H1 (cell line): Measurements from ENCODE around the gene ZBTB34. TPM values are rescaled to one million over a fixed set of nuclear protein-coding genes. Genes with fewer than 3 reads are reported as not detected.

Source experiments
- CTCF ChIA-PET: fragments of 300-600 bp; sonication (Branson Sonifier 250); formaldehyde crosslinking; loops from one replicate; lab custom pipeline; 2021; ENCODE audit not compliant: partially characterized antibody; lab: Charles Lee
- POLR2A ChIA-PET: fragments of 300-600 bp; sonication (Branson Sonifier 250); formaldehyde crosslinking; loops from one replicate; lab custom pipeline; 2021; ENCODE audit warnings: inconsistent platforms; ENCODE audit not compliant: partially characterized antibody; lab: Charles Lee
- DNase-seq, 2 experiments: peaks; one replicate each; pipeline versions ENCODE4 v3.0.0 to v3.0.0-alpha.2; 2010 to 2022; ENCODE audit warnings: low spot score in 2 of 2, low read depth in 1 of 2, mixed read lengths in 1 of 2
- FAIRE-seq: peaks from 2 replicates; lab custom pipeline; 2011; peaks lifted over from hg19 to GRCh38; lab: Jason Lieb, UNC
- H2AFZ ChIP-seq: 2 replicates; pipeline ENCODE4 v1.8.1; 2012; ENCODE audit warnings: low read length, inconsistent platforms
- H2AK5ac ChIP-seq: 2 replicates; pipeline ENCODE4 v1.6.1; 2013; ENCODE audit warnings: low read depth, low read length
- H2BK120ac ChIP-seq: replicated peaks from 2 replicates; pipeline ENCODE3; 2013; ENCODE audit warnings: low read depth, low read length, inconsistent platforms
- H2BK12ac ChIP-seq: 2 replicates; pipeline ENCODE4 v1.6.1; 2013; ENCODE audit warnings: low read depth, low read length
- H2BK15ac ChIP-seq: 2 replicates; pipeline ENCODE4 v1.6.1; 2013; ENCODE audit warnings: low read length
- H2BK20ac ChIP-seq: 2 replicates; pipeline ENCODE4 v1.6.1; 2013; ENCODE audit warnings: low read length
- H2BK5ac ChIP-seq: 2 replicates; pipeline ENCODE4 v1.6.1; 2013; ENCODE audit warnings: low read depth, low read length
- H3K14ac ChIP-seq: 2 replicates; pipeline ENCODE4 v1.6.1; 2013; ENCODE audit warnings: inconsistent platforms; ENCODE audit not compliant: insufficient read length
- H3K18ac ChIP-seq: 2 replicates; pipeline ENCODE4 v1.6.1; 2013; ENCODE audit warnings: low read length; ENCODE audit errors: extremely low read depth
- H3K23ac ChIP-seq: 2 replicates; pipeline ENCODE4 v1.6.1; 2013; ENCODE audit warnings: inconsistent platforms; ENCODE audit not compliant: insufficient read length
- H3K23me2 ChIP-seq: 2 replicates; pipeline ENCODE4 v1.6.1; 2013; ENCODE audit warnings: low read depth, low read length
- H3K27ac ChIP-seq: 2 replicates; pipeline ENCODE4 v1.6.1; 2011; ENCODE audit warnings: low read depth, low read length, inconsistent platforms
- H3K27me3 ChIP-seq, 4 experiments: replicated peaks in 1 of 4; 1 replicate in 1 of 4; 2 replicates in 3 of 4; pipeline versions ENCODE4 v1.6.1 to v1.8.1; 2011 to 2013; ENCODE audit warnings: low read length in 3 of 4, mild to moderate bottlenecking in 3 of 4, inconsistent platforms in 2 of 4, mixed read lengths in 2 of 4, moderate library complexity in 1 of 4; ENCODE audit not compliant: control insufficient read depth in 3 of 4, insufficient read depth in 3 of 4; ENCODE audit errors: extremely low read depth in 1 of 4
- H3K36me3 ChIP-seq, 4 experiments: 2 replicates each; pipeline versions ENCODE4 v1.6.1 to v1.8.1; 2011 to 2013; ENCODE audit warnings: mild to moderate bottlenecking in 4 of 4, low read length in 3 of 4, moderate library complexity in 2 of 4, control low read depth in 1 of 4, inconsistent platforms in 1 of 4; ENCODE audit not compliant: insufficient read depth in 4 of 4, control insufficient read depth in 2 of 4
- H3K4ac ChIP-seq: replicated peaks from 2 replicates; pipeline ENCODE3; 2013; ENCODE audit warnings: low read length, low read depth, mixed read lengths, inconsistent platforms; ENCODE audit not compliant: insufficient read length
- H3K4me1 ChIP-seq, 4 experiments: replicated peaks in 1 of 4; 1 replicate in 1 of 4; 2 replicates in 3 of 4; pipeline versions ENCODE4 v1.6.1 to v1.8.1; 2011 to 2013; ENCODE audit warnings: low read length in 3 of 4, inconsistent platforms in 2 of 4, mixed read lengths in 1 of 4; ENCODE audit not compliant: insufficient read depth in 4 of 4, control insufficient read depth in 3 of 4
- H3K4me2 ChIP-seq, 2 experiments: 2 replicates each; pipeline versions ENCODE4 v1.6.1 to v1.8.1; 2011 to 2013; ENCODE audit warnings: low read depth in 2 of 2, low read length in 2 of 2, control low read depth in 1 of 2, inconsistent platforms in 1 of 2, mild to moderate bottlenecking in 1 of 2; ENCODE audit not compliant: insufficient read depth in 1 of 2
- H3K4me3 ChIP-seq, 4 experiments: fragments of 200-600, 300-600 bp in 1 of 4; sonication (generic), shearing (Covaris generic), sonication (Bioruptor Twin) in 1 of 4; 2 replicates each; pipeline versions ENCODE4 v1.5.1 to v1.8.1; 2011 to 2016; ENCODE audit warnings: low read length in 4 of 4, low read depth in 3 of 4, control low read depth in 2 of 4, inconsistent platforms in 2 of 4, mild to moderate bottlenecking in 2 of 4, mixed read lengths in 1 of 4, moderate library complexity in 1 of 4; ENCODE audit not compliant: insufficient read depth in 2 of 4; ENCODE audit errors: extremely low read depth in 1 of 4
- H3K56ac ChIP-seq: replicated peaks from 2 replicates; pipeline ENCODE3; 2013; ENCODE audit warnings: low read depth, mild to moderate bottlenecking, mixed read lengths, low read length, inconsistent platforms; ENCODE audit not compliant: insufficient read length
- H3K79me1 ChIP-seq: 2 replicates; pipeline ENCODE4 v1.6.1; 2013; ENCODE audit warnings: low read depth, low read length, control low read depth
- H3K79me2 ChIP-seq, 2 experiments: 2 replicates each; pipeline versions ENCODE4 v1.6.1 to v1.8.1; 2012 to 2013; ENCODE audit warnings: low read length in 2 of 2, mild to moderate bottlenecking in 2 of 2, inconsistent platforms in 1 of 2; ENCODE audit not compliant: insufficient read depth in 2 of 2, control insufficient read depth in 1 of 2
- H3K9ac ChIP-seq, 4 experiments: replicated peaks in 1 of 4; 1 replicate in 1 of 4; 2 replicates in 3 of 4; pipeline versions ENCODE4 v1.6.1 to v1.8.1; 2011 to 2013; ENCODE audit warnings: low read depth in 3 of 4, low read length in 3 of 4, control low read depth in 2 of 4, mild to moderate bottlenecking in 2 of 4, moderate library complexity in 2 of 4, inconsistent platforms in 1 of 4; ENCODE audit errors: extremely low read depth in 1 of 4
- H3K9me3 ChIP-seq, 2 experiments: 2 replicates each; pipeline versions ENCODE4 v1.6.1 to v1.8.1; 2012 to 2013; ENCODE audit warnings: mild to moderate bottlenecking in 2 of 2, moderate library complexity in 2 of 2, control low read depth in 1 of 2, inconsistent platforms in 1 of 2, low read depth in 1 of 2, low read length in 1 of 2, mixed read lengths in 1 of 2; ENCODE audit not compliant: insufficient read depth in 2 of 2
- H4K20me1 ChIP-seq, 2 experiments: replicated peaks in 1 of 2; 2 replicates each; pipeline versions ENCODE3 to v1.8.1; 2011 to 2013; ENCODE audit warnings: inconsistent platforms in 2 of 2, low read length in 2 of 2, mild to moderate bottlenecking in 1 of 2; ENCODE audit not compliant: insufficient read depth in 2 of 2, control insufficient read depth in 1 of 2
- H4K5ac ChIP-seq: 2 replicates; pipeline ENCODE4 v1.6.1; 2013; ENCODE audit warnings: low read length, low read depth, mixed read lengths, inconsistent platforms; ENCODE audit not compliant: insufficient read length
- H4K8ac ChIP-seq: 2 replicates; pipeline ENCODE4 v1.8.0; 2013; ENCODE audit warnings: mild to moderate bottlenecking, moderate library complexity, low read length, inconsistent platforms; ENCODE audit not compliant: insufficient read depth; ENCODE audit errors: extremely low read depth
- H4K91ac ChIP-seq: replicated peaks from 2 replicates; pipeline ENCODE3; 2013; ENCODE audit warnings: low read length, mixed read lengths, inconsistent platforms; ENCODE audit not compliant: insufficient read length
- ATF3 ChIP-seq: IDR thresholded peaks from 2 replicates; pipeline ENCODE4 v1.6.1; 2011; ENCODE audit warnings: low read depth, mild to moderate bottlenecking, low read length; ENCODE audit not compliant: insufficient read depth
- CBX5 ChIP-seq: fragments of 300-800, 300-1000 bp; sonication (generic); IDR thresholded peaks from 2 replicates; pipeline ENCODE4 v1.7.1; 2016; ENCODE audit warnings: antibody characterized with exemption, low read length, low read depth
- CBX8 ChIP-seq: fragments of 300-800, 300-1000 bp; sonication (generic); IDR thresholded peaks from 2 replicates; pipeline ENCODE4 v1.7.1; 2016; ENCODE audit warnings: low read depth, low read length, borderline replicate concordance
- CHD2 ChIP-seq: IDR thresholded peaks from 2 replicates; pipeline ENCODE4 v1.6.1; 2012; ENCODE audit warnings: low read length, improper control_type of control experiment
- CREB1 ChIP-seq: IDR thresholded peaks from 2 replicates; pipeline ENCODE4 v1.6.1; 2012; ENCODE audit warnings: inconsistent platforms
- MAFK ChIP-seq: IDR thresholded peaks from 2 replicates; pipeline ENCODE4 v1.6.1; 2012; ENCODE audit warnings: low read depth, mild to moderate bottlenecking, improper control_type of control experiment, low read length
- TBP ChIP-seq: IDR thresholded peaks from 2 replicates; pipeline ENCODE4 v1.6.1; 2011; ENCODE audit warnings: low read depth, low read length, improper control_type of control experiment
- USF2 ChIP-seq: IDR thresholded peaks from 2 replicates; pipeline ENCODE4 v1.6.1; 2011; ENCODE audit warnings: low read length, improper control_type of control experiment
- ZNF274 ChIP-seq: IDR thresholded peaks from 2 replicates; pipeline ENCODE4 v1.7.0; 2012; ENCODE audit warnings: low read length, borderline replicate concordance; ENCODE audit errors: extremely low read depth
- WGBS, 2 experiments: shearing (Covaris generic) in 1 of 2; methylation state at CpG; one replicate each; pipeline versions ENCODE4 v1.1.6 to v1.1.7; 2013 to 2015; ENCODE audit warnings: low lambda C conversion rate in 2 of 2, mixed read lengths in 2 of 2, inconsistent platforms in 1 of 2, low coverage in 1 of 2, missing lambda C conversion rate in 1 of 2; ENCODE audit not compliant: insufficient replicate concordance in 2 of 2, insufficient coverage in 1 of 2, insufficient read length in 1 of 2; ENCODE audit errors: extremely low coverage in 1 of 2, missing lambda C conversion rate in 1 of 2; 5-methylcytosine and 5-hydroxymethylcytosine counted together
- polyA plus RNA-seq, 7 experiments: library from polyadenylated mRNA; depleted of rRNA in 3 of 7; stranded (reverse) in 5 of 7; unstranded in 2 of 7; fragments of >200 nt in 5 of 7; fragments of 200-250 nt in 2 of 7; gene quantifications; 1 replicate in 5 of 7; 2 replicates in 1 of 7; 4 replicates in 1 of 7; pipeline versions ENCODE4 v1.2.1 to v1.2.3, GENCODE V29; 2011 to 2013; ENCODE audit warnings: missing spikeins in 2 of 7, mixed read lengths in 2 of 7
- total RNA-seq: library from RNA; stranded (reverse); fragmentation: NEBNext Ultra II Directional; extraction: Animal tissue kit (Norgen Biotek cat#: 25700); gene quantifications from 2 replicates; pipeline ENCODE4 v1.2.1, GENCODE V29; 2021

ZBTB34 gene
- total and polyA plus RNA-seq, 2 of the 8 experiments (the other 6 are each of a cell fraction or from before 2014, with no cell fraction given) = 8.2 to 15.9 TPM

DNA sequence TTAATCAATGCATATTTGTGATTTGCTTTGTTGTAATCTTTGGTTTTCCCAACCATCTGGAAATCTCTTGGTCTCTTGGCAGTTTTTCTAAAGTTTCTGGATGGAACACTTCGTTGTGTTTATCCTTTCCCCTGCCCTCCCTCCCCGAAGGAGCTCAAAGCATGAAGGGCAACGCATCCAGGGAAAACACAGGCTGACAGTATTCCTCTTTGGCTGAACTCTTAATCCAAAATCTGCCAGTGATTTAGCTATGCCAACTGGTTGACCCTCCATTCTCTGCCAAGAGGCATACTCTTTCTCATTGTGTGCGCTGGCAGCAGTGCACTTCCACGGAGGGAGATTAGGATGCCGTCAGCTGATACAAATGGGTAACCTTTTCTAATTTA lies 20.5 kb downstream of the ZBTB34 start:
- Histone ChIP-seq H2BK5ac (no peak overlapping the region), H2AFZ (no peak overlapping the region), H3K27ac (no peak overlapping the region), H3K18ac (no peak overlapping the region), H3K4me1 (peaks cover 0 to 3% (median under 1%) of the 10 kb centered on the region in 4 experiments; a peak in 4 of 7 replicates), H3K36me3 (peaks cover 4 to 24% (median 15%) of the 10 kb centered on the region in 4 experiments; a peak in 5 of 8 replicates), H3K27me3 (no peaks in the 10 kb centered on the region), H3K79me2 (peaks cover 0 to 10% of the 10 kb centered on the region in 2 experiments; a peak in 2 of 4 replicates), H3K79me1 (peaks cover 4% of the 10 kb centered on the region), H3K4me3 (no peak overlapping the region), H3K56ac (no peak overlapping the region), H4K20me1 (peaks cover 2 to 15% of the 10 kb centered on the region in 2 experiments), H4K8ac (no peak overlapping the region), H3K23me2 (no peaks in the 10 kb centered on the region), H2BK20ac (no peak overlapping the region), H4K91ac (no peak overlapping the region), H2AK5ac (no peak overlapping the region), H4K5ac (no peak overlapping the region), H2BK12ac (no peak overlapping the region), H3K9ac (no peak overlapping the region), H3K9me3 (no peaks in the 10 kb centered on the region), H2BK15ac (no peak overlapping the region), H3K23ac (no peak overlapping the region), H3K4me2 (no peak overlapping the region), H2BK120ac (no peak overlapping the region), H3K4ac (no peak overlapping the region), H3K14ac (no peak overlapping the region)
- POLR2A ChIA-PET = interaction anchor here (0.9 to 1.0 kb wide), 2 partner anchors 8 to 76 kb away, joined by 3 read pairs; no protein-coding TSS in a partner anchor
- 85% methylated on average over 6 of the region's 6 CpGs; no CpG with 5 or more reads in 1 of the 2 experiments for WGBS, 2 experiments
- CTCF ChIA-PET = no interaction called here
- FAIRE-seq (no peak), DNase-seq (no peak)
- no peak for TF ChIP-seq USF2
- TF ChIP-seq TBP = no peak
- TF ChIP-seq CBX8 = no peak
- no peak for TF ChIP-seq CBX5
- TF ChIP-seq CHD2 = no peak
- TF ChIP-seq MAFK = no peak
- TF ChIP-seq CREB1 = no peak
- no peak for TF ChIP-seq ATF3
- TF ChIP-seq ZNF274 = no peak
